ENCODE measurements around the gene DNAJB4. TPM values are rescaled to one million over a fixed set of nuclear protein-coding genes. Genes with fewer than 3 reads are reported as not detected.

The DNAJB4 gene
- total RNA-seq, 2 experiments from 2014 or later = 19.2 to 22.7 TPM

GRCh38 chr1:78009276-78009675 is 4.5 kb downstream of the DNAJB4 start:
- H3K9me3 Mint-ChIP-seq = no peaks in the 10 kb centered on the region
- POLR2A ChIA-PET = interaction anchor here (1.3 kb wide), 1 partner anchor 31 kb away, joined by 8 read pairs; the partner anchor contains the start of gene FUBP1
- no peak overlapping the region for H3K4me3 Mint-ChIP-seq

GRCh38 chr1:78009836-78010235 is 5.1 kb downstream of the DNAJB4 start:
- H3K4me3 ChIP-seq (ENCODE audit: low read length) = no peak overlapping the region
- Mint-ChIP-seq H3K27ac (no peak overlapping the region), H3K27me3 (no peaks in the 10 kb centered on the region), H3K9me3 (no peaks in the 10 kb centered on the region), H3K4me1 (ENCODE audit: low read depth) (peaks cover 43% of the 10 kb centered on the region), H3K4me3 (no peak overlapping the region), H3K36me3 (ENCODE audit: low read depth) (peaks cover 17% of the 10 kb centered on the region)
- ATAC-seq (ENCODE audit: poor library complexity) (no peak), DNase-seq (no peak)
- H3K36me3 ChIP-seq (ENCODE audit: insufficient read depth, low read length) = peaks cover 10% of the 10 kb centered on the region
- no peaks in the 10 kb centered on the region for H3K9me3 ChIP-seq (ENCODE audit: control insufficient read depth in 1 of 2, insufficient read depth in 1 of 2, low read length in 2 of 2)
- ChIA-PET CTCF (no interaction called here), POLR2A (interaction anchor here (1.3 kb wide), 1 partner anchor 31 kb away, joined by 8 read pairs; the partner anchor contains the start of gene FUBP1)
- no peak overlapping the region for H3K27ac ChIP-seq (ENCODE audit: low read depth in 1 of 2, low read length in 2 of 2)
- peaks cover 4% of the 10 kb centered on the region for H3K4me1 ChIP-seq (ENCODE audit: insufficient read depth, low read length)
- H3K27me3 ChIP-seq (ENCODE audit: control insufficient read depth in 1 of 2, insufficient read depth in 2 of 2, low read length in 2 of 2) = no peaks in the 10 kb centered on the region
- TF ChIP-seq CTCF (IDR thresholded peaks at IDR 0.05) = no peak
- intact Hi-C loops (cut with DNase I, micrococcal nuclease) = loop anchor here in 1 of 2 experiments (5.0 to 10.0 kb wide), 4 partner anchors 43 to 1935 kb away; partner anchors contain the start of genes IFI44 and ST6GALNAC3

More at GRCh38 chr1:78009276-78009675, 4.5 kb downstream of the DNAJB4 start:
- peaks cover 17% of the 10 kb centered on the region for H3K36me3 Mint-ChIP-seq (ENCODE audit: low read depth)
- Histone ChIP-seq H3K4me3 (ENCODE audit: low read length) (no peak overlapping the region), H3K4me1 (ENCODE audit: insufficient read depth, low read length) (peaks cover 4% of the 10 kb centered on the region), H3K27me3 (ENCODE audit: control insufficient read depth in 1 of 2, insufficient read depth in 2 of 2, low read length in 2 of 2) (no peaks in the 10 kb centered on the region), H3K36me3 (ENCODE audit: insufficient read depth, low read length) (peaks cover 8% of the 10 kb centered on the region), H3K9me3 (ENCODE audit: control insufficient read depth in 1 of 2, insufficient read depth in 1 of 2, low read length in 2 of 2) (no peaks in the 10 kb centered on the region), H3K27ac (ENCODE audit: low read depth in 1 of 2, low read length in 2 of 2) (no peak overlapping the region)
- ATAC-seq (ENCODE audit: poor library complexity) (no peak), DNase-seq (no peak)
- intact Hi-C loops (cut with DNase I, micrococcal nuclease) = loop anchor here in 1 of 2 experiments (5.0 to 10.0 kb wide), 4 partner anchors 42 to 1934 kb away; partner anchors contain the start of genes IFI44 and ST6GALNAC3
- no peak for TF ChIP-seq CTCF (IDR thresholded peaks at IDR 0.05)
- peaks cover 48% of the 10 kb centered on the region for H3K4me1 Mint-ChIP-seq (ENCODE audit: low read depth)
- no peak overlapping the region for H3K27ac Mint-ChIP-seq
- H3K27me3 Mint-ChIP-seq = no peaks in the 10 kb centered on the region
- CTCF ChIA-PET = no interaction called here

GRCh38 chr1:78011050-78011449 is 6.3 kb downstream of the DNAJB4 start:
- H3K4me3 ChIP-seq (ENCODE audit: low read length) = no peak overlapping the region
- Mint-ChIP-seq H3K4me1 (ENCODE audit: low read depth) (peaks cover 37% of the 10 kb centered on the region), H3K4me3 (no peak overlapping the region), H3K27me3 (no peaks in the 10 kb centered on the region), H3K9me3 (no peaks in the 10 kb centered on the region), H3K36me3 (ENCODE audit: low read depth) (peaks cover 22% of the 10 kb centered on the region), H3K27ac (no peak overlapping the region)
- DNase-seq = no peak
- H3K36me3 ChIP-seq (ENCODE audit: insufficient read depth, low read length) = peaks cover 14% of the 10 kb centered on the region
- ChIA-PET POLR2A (no interaction called here), CTCF (no interaction called here)
- H3K4me1 ChIP-seq (ENCODE audit: insufficient read depth, low read length) = peaks cover 4% of the 10 kb centered on the region
- no peak overlapping the region for H3K27ac ChIP-seq (ENCODE audit: low read depth in 1 of 2, low read length in 2 of 2)
- TF ChIP-seq CTCF (IDR thresholded peaks at IDR 0.05) = no peak
- intact Hi-C loops (cut with DNase I, micrococcal nuclease) = no loop called here
- ATAC-seq (ENCODE audit: poor library complexity) = no peak
- H3K27me3 ChIP-seq (ENCODE audit: control insufficient read depth in 1 of 2, insufficient read depth in 2 of 2, low read length in 2 of 2) = no peaks in the 10 kb centered on the region
- H3K9me3 ChIP-seq (ENCODE audit: control insufficient read depth in 1 of 2, insufficient read depth in 1 of 2, low read length in 2 of 2) = no peaks in the 10 kb centered on the region
